Colonic mucosa (tissue), 4 donors: ENCODE measurements around the gene KCP. TPM values are rescaled to one million over a fixed set of nuclear protein-coding genes. Genes with fewer than 3 reads are reported as not detected.

Source experiments
- DNase-seq: peaks from one replicate; pipeline ENCODE4 v3.0.0-alpha.2; 2020
- H3K27ac ChIP-seq: fragments of 200-600 bp; one replicate; pipeline ENCODE4 v1.8.0; 2021
- H3K27me3 ChIP-seq: fragments of 200-600 bp; one replicate; pipeline ENCODE4 v1.8.0; 2021
- H3K36me3 ChIP-seq: fragments of 200-600 bp; one replicate; pipeline ENCODE4 v1.8.0; 2021
- H3K4me1 ChIP-seq: fragments of 200-600 bp; one replicate; pipeline ENCODE4 v1.8.0; 2021; ENCODE audit warnings: mild to moderate bottlenecking
- H3K4me3 ChIP-seq: fragments of 200-600 bp; one replicate; pipeline ENCODE4 v1.8.0; 2021
- H3K9ac ChIP-seq, 2 donors: one replicate each; pipeline ENCODE4 v1.7.0; 2013; ENCODE audit warnings: control low read depth in 2 of 2, low read depth in 2 of 2, low read length in 2 of 2
- H3K9me3 ChIP-seq: fragments of 200-600 bp; one replicate; pipeline ENCODE4 v1.8.0; 2021
- intact Hi-C: fragments of 100-400 bp; cut with DNase I; formaldehyde crosslinking; loops from one replicate; pipeline ENCODE4 v1.14.1; 2022
- total RNA-seq, 2 donors: library from RNA; stranded (reverse); fragmentation: NEBNext Ultra II Directional in 1 of 2; extraction: Animal tissue kit (Norgen Biotek cat#: 25700) in 1 of 2; gene quantifications; one replicate each; pipeline ENCODE4 v1.2.1, GENCODE V29; 2021
- TF ChIP-seq, protein P1 (sequence below): fragments of 200-600 bp; IDR thresholded peaks from one replicate; pipeline ENCODE4 v1.8.0; 2022; ENCODE audit warnings: antibody characterized with exemption, mild to moderate bottlenecking
- donor health status: healthy.
- donor health status: DM: no; HTN: no; CAD: no.
- donor health status: DM: no; HTN: no; CAD: no.

KCP gene
- total RNA-seq, 2 donors from 2014 or later, result 0.64 to 1.1 TPM

DNA sequence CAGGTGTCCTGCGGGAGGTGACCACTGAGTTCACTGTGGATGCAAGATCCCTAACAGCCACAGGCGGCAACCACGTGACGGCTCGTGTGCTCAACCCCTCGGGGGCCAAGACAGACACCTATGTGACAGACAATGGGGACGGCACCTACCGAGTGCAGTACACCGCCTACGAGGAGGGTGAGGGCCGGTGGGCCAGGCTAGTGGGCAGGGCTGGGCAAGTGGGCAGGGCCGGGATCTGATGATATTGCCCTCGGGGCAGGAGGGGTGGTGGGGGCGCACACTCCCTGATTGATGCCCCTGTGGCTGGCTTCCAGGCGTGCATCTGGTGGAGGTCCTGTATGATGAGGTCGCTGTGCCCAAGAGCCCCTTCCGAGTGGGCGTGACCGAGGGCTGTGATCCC is 64.5 kb downstream of the KCP start:
- Histone ChIP-seq H3K9ac (no peak overlapping the region), H3K4me3 (no peak overlapping the region), H3K36me3 (no peaks in the 10 kb centered on the region), H3K4me1 (no peaks in the 10 kb centered on the region), H3K9me3 (no peaks in the 10 kb centered on the region), H3K27me3 (no peaks in the 10 kb centered on the region), H3K27ac (no peak overlapping the region)
- no peak for DNase-seq
- TF ChIP-seq, protein P1, sequence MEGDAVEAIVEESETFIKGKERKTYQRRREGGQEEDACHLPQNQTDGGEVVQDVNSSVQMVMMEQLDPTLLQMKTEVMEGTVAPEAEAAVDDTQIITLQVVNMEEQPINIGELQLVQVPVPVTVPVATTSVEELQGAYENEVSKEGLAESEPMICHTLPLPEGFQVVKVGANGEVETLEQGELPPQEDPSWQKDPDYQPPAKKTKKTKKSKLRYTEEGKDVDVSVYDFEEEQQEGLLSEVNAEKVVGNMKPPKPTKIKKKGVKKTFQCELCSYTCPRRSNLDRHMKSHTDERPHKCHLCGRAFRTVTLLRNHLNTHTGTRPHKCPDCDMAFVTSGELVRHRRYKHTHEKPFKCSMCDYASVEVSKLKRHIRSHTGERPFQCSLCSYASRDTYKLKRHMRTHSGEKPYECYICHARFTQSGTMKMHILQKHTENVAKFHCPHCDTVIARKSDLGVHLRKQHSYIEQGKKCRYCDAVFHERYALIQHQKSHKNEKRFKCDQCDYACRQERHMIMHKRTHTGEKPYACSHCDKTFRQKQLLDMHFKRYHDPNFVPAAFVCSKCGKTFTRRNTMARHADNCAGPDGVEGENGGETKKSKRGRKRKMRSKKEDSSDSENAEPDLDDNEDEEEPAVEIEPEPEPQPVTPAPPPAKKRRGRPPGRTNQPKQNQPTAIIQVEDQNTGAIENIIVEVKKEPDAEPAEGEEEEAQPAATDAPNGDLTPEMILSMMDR, result no peak
- intact Hi-C loops, result no loop called here

DNA sequence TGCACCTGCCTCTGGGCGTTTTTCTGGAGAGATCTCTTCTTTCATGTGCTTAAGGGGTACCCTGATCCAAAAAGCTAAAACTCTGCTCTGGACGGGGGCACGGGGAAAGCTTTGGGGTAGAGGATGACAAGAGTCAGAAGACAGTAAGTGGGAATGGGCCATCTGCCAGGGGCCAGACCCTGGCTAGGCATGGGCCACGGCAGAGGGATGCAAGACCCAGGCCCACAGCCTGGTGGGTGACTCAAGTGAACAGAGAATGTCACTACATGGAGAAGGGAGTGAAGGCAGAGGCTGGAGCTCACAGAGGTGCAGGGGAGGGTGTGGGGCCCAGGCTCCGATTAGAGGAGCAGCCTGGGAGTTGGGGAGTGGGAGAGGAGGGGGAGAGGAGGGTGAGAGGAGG is 65.0 kb downstream of the KCP start:
- Histone ChIP-seq H3K4me1 (no peaks in the 10 kb centered on the region), H3K27me3 (no peaks in the 10 kb centered on the region), H3K4me3 (no peak overlapping the region), H3K36me3 (no peaks in the 10 kb centered on the region), H3K27ac (no peak overlapping the region), H3K9ac (no peak overlapping the region), H3K9me3 (no peaks in the 10 kb centered on the region)
- DNase-seq, result no peak
- intact Hi-C loops, result no loop called here
- TF ChIP-seq, protein P1, result no peak

DNA sequence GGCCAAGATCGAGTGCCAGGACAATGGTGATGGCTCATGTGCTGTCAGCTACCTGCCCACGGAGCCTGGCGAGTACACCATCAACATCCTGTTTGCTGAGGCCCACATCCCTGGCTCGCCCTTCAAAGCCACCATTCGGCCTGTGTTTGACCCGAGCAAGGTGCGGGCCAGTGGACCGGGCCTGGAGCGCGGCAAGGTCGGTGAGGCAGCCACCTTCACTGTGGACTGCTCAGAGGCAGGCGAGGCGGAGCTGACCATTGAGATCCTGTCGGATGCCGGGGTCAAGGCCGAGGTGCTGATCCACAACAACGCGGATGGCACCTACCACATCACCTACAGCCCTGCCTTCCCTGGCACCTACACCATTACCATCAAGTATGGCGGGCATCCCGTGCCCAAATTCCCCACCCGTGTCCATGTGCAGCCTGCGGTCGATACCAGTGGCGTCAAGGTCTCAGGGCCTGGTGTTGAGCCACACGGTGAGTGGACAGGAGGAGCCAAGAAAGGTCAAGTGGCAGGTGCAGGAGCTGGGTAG is 65.7 kb downstream of the KCP start:
- no peaks in the 10 kb centered on the region for H3K27me3 ChIP-seq
- no peaks in the 10 kb centered on the region for H3K9me3 ChIP-seq
- no peak overlapping the region for H3K9ac ChIP-seq
- no peak overlapping the region for H3K27ac ChIP-seq
- DNase-seq, result no peak
- intact Hi-C loops, result no loop called here
- H3K4me3 ChIP-seq, result no peak overlapping the region
- H3K36me3 ChIP-seq, result no peaks in the 10 kb centered on the region
- no peaks in the 10 kb centered on the region for H3K4me1 ChIP-seq
- TF ChIP-seq, protein P1, result no peak

DNA sequence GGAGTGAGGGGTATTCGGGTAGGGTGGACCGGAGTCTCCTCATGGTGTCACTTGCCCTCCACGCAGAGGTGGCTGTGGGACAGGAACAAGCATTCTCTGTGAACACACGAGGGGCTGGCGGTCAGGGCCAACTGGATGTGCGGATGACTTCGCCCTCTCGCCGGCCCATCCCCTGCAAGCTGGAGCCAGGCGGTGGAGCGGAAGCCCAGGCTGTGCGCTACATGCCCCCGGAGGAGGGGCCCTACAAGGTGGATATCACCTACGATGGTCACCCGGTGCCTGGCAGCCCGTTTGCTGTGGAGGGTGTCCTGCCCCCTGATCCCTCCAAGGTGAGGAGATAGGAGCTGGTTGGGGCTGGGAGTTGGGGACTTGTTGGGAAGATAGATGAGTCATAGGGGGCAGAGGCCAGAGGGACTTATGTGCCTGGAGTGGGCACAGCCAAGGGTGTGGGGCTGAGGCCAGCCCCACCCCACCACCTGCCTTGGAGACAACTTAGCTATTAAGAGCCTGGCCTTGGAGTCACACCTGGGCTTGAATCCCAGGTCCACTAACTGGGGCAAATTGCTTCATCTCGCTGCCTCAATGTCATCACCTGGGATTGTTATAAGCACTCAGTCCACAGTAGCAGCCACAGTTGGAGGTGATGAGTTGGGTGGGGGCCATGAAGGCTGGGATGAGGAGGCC is 66.4 kb downstream of the KCP start:
- TF ChIP-seq, protein P1, result no peak
- Histone ChIP-seq H3K9ac (no peak overlapping the region), H3K27me3 (no peaks in the 10 kb centered on the region), H3K36me3 (no peaks in the 10 kb centered on the region), H3K27ac (no peak overlapping the region), H3K4me3 (no peak overlapping the region), H3K9me3 (no peaks in the 10 kb centered on the region), H3K4me1 (no peaks in the 10 kb centered on the region)
- DNase-seq, result no peak
- intact Hi-C loops, result no loop called here

DNA sequence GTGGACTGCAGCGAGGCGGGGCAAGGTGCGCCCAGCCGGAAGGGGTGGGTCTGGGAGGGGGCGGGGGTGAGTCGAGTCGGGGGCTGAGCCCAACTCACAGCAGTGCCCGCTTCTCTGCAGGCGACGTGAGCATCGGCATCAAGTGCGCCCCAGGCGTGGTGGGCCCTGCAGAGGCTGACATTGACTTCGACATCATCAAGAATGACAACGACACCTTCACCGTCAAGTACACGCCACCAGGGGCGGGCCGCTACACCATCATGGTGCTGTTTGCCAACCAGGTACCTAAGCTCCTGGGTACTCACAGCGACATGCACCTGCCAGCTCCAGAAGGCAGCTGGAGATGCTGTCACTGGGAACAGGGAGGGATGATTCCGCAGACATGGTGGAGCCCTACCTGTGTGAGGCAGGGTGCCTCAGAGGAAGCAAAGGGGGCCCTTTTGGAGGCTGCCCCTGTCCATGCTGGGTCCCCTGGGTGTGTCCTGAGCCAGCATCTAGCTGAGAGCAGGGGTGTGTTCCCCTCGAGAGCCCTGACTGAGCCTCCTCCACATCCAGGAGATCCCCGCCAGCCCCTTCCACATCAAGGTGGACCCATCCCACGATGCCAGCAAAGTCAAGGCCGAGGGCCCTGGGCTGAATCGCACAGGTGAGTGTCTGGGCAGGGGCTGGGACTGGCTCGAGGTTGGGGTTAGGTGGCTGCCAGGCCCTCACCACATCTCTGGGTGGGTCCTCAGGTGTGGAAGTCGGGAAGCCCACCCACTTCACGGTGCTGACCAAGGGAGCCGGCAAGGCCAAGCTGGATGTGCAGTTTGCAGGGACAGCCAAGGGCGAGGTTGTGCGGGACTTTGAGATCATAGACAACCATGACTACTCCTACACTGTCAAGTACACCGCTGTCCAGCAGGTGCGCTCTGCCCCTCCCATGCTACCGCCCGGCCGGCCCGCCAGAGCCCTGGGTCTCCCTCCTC is 67.6 kb downstream of the KCP start:
- intact Hi-C loops, result no loop called here
- Histone ChIP-seq H3K27ac (no peak overlapping the region), H3K4me3 (no peak overlapping the region), H3K36me3 (no peaks in the 10 kb centered on the region), H3K4me1 (no peaks in the 10 kb centered on the region), H3K27me3 (no peaks in the 10 kb centered on the region), H3K9me3 (no peaks in the 10 kb centered on the region), H3K9ac (no peak overlapping the region)
- TF ChIP-seq, protein P1, result no peak
- DNase-seq, result no peak
